H9 (cell line): ENCODE data around the gene PCDHGA3. TPM values are rescaled to one million over a fixed set of nuclear protein-coding genes. Genes with fewer than 3 reads are reported as not detected.

ENCODE experiments used
- DNase-seq: peaks from one replicate; pipeline ENCODE4 v3.0.0-alpha.2; 2017
- H2AFZ ChIP-seq: one replicate; pipeline ENCODE4 v1.6.1; 2013; ENCODE audit warnings: mild to moderate bottlenecking, low read length, control low read depth, moderate library complexity
- H2AK5ac ChIP-seq: 2 replicates; pipeline ENCODE4 v1.6.1; 2013; ENCODE audit warnings: low read length, control low read depth, mixed read lengths; ENCODE audit not compliant: insufficient read length
- H2BK120ac ChIP-seq: one replicate; pipeline ENCODE4 v1.6.1; 2013; ENCODE audit warnings: low read depth, mild to moderate bottlenecking, low read length, control low read depth, inconsistent platforms; ENCODE audit not compliant: poor library complexity, severe bottlenecking
- H2BK12ac ChIP-seq: 2 replicates; pipeline ENCODE4 v1.6.1; 2013; ENCODE audit warnings: low read length, control low read depth, mixed read lengths, low read depth; ENCODE audit not compliant: insufficient read length
- H2BK15ac ChIP-seq: 2 replicates; pipeline ENCODE4 v1.6.1; 2013; ENCODE audit warnings: low read depth, low read length, control low read depth
- H2BK20ac ChIP-seq: one replicate; pipeline ENCODE4 v1.6.1; 2013; ENCODE audit warnings: low read depth, mild to moderate bottlenecking, low read length, control low read depth, inconsistent platforms; ENCODE audit not compliant: poor library complexity, severe bottlenecking
- H2BK5ac ChIP-seq: 2 replicates; pipeline ENCODE4 v1.6.1; 2013; ENCODE audit warnings: low read length, control low read depth, mixed read lengths; ENCODE audit not compliant: insufficient read length
- H3K14ac ChIP-seq: 2 replicates; pipeline ENCODE4 v1.6.1; 2013; ENCODE audit warnings: low read length, control low read depth; ENCODE audit not compliant: insufficient read depth
- H3K18ac ChIP-seq: 2 replicates; pipeline ENCODE4 v1.6.1; 2013; ENCODE audit warnings: low read depth, mild to moderate bottlenecking, mixed read lengths, low read length, control low read depth; ENCODE audit not compliant: insufficient read length
- H3K23ac ChIP-seq: 2 replicates; pipeline ENCODE4 v1.6.1; 2013; ENCODE audit warnings: low read length, control low read depth, mixed read lengths, low read depth; ENCODE audit not compliant: insufficient read length
- H3K23me2 ChIP-seq: 2 replicates; pipeline ENCODE4 v1.6.1; 2013; ENCODE audit warnings: low read depth, mild to moderate bottlenecking, mixed read lengths, low read length, control low read depth; ENCODE audit not compliant: insufficient read length, poor library complexity, severe bottlenecking
- H3K27ac ChIP-seq: 2 replicates; pipeline ENCODE4 v1.5.1; 2013; ENCODE audit warnings: low read length, control low read depth, mixed read lengths, low read depth; ENCODE audit not compliant: insufficient read length
- H3K27me3 ChIP-seq: 2 replicates; pipeline ENCODE4 v1.6.1; 2013; ENCODE audit warnings: low read length, control low read depth, inconsistent platforms; ENCODE audit not compliant: insufficient read depth
- H3K4ac ChIP-seq: 2 replicates; pipeline ENCODE4 v1.6.1; 2013; ENCODE audit warnings: low read depth, mild to moderate bottlenecking, control low read depth, inconsistent platforms, low read length, moderate library complexity
- H3K4me1 ChIP-seq: 2 replicates; pipeline ENCODE4 v1.6.1; 2013; ENCODE audit warnings: low read length, control low read depth, inconsistent platforms; ENCODE audit not compliant: insufficient read depth
- H3K4me2 ChIP-seq: 2 replicates; pipeline ENCODE4 v1.6.1; 2013; ENCODE audit warnings: low read length, control low read depth, mixed read lengths; ENCODE audit not compliant: insufficient read length, insufficient read depth
- H3K56ac ChIP-seq: 2 replicates; pipeline ENCODE4 v1.6.1; 2013; ENCODE audit warnings: low read depth, mild to moderate bottlenecking, mixed read lengths, low read length, control low read depth; ENCODE audit not compliant: insufficient read length
- H3K79me1 ChIP-seq: 2 replicates; pipeline ENCODE4 v1.6.1; 2013; ENCODE audit warnings: low read depth, mild to moderate bottlenecking, moderate library complexity, low read length, control low read depth, inconsistent platforms; ENCODE audit not compliant: insufficient read depth, poor library complexity, severe bottlenecking
- H3K79me2 ChIP-seq: 2 replicates; pipeline ENCODE4 v1.6.1; 2013; ENCODE audit warnings: low read length, control low read depth, inconsistent platforms; ENCODE audit not compliant: insufficient read depth
- H3K9ac ChIP-seq: 2 replicates; pipeline ENCODE4 v1.6.1; 2013; ENCODE audit warnings: low read length, control low read depth, mixed read lengths; ENCODE audit not compliant: insufficient read length; ENCODE audit errors: extremely low read depth
- H3K9me3 ChIP-seq: one replicate; pipeline ENCODE4 v1.6.1; 2013; ENCODE audit warnings: low read depth, low read length, inconsistent platforms; ENCODE audit not compliant: control insufficient read depth
- H3T11ph ChIP-seq: one replicate; pipeline ENCODE4 v1.6.1; 2013; ENCODE audit warnings: mild to moderate bottlenecking, low read length, control low read depth, inconsistent platforms
- H4K20me1 ChIP-seq: one replicate; pipeline ENCODE4 v1.6.1; 2013; ENCODE audit not compliant: control insufficient read depth, insufficient read length, insufficient read depth
- H4K5ac ChIP-seq: 2 replicates; pipeline ENCODE4 v1.6.1; 2013; ENCODE audit warnings: low read depth, mild to moderate bottlenecking, mixed read lengths, low read length, control low read depth; ENCODE audit not compliant: insufficient read length
- H4K8ac ChIP-seq: replicated peaks from 2 replicates; pipeline ENCODE4 v1.6.1; 2013; ENCODE audit warnings: low read length, control low read depth, mixed read lengths, low read depth; ENCODE audit not compliant: insufficient read length
- H4K91ac ChIP-seq: 2 replicates; pipeline ENCODE4 v1.6.1; 2013; ENCODE audit warnings: low read depth, mild to moderate bottlenecking, moderate library complexity, mixed read lengths, low read length, control low read depth; ENCODE audit not compliant: insufficient read length
- H3K27ac Mint-ChIP-seq, 3 experiments: 2 replicates in 2 of 3; 3 replicates in 1 of 3; pipeline ENCODE4 v1.8.0; 2020 to 2021; ENCODE audit warnings: mixed read lengths in 3 of 3, mild to moderate bottlenecking in 1 of 3, moderate library complexity in 1 of 3
- H3K27me3 Mint-ChIP-seq: 2 replicates; pipeline ENCODE4 v1.8.0; 2021; ENCODE audit warnings: low read depth, mild to moderate bottlenecking, moderate library complexity, mixed read lengths
- H3K36me3 Mint-ChIP-seq, 3 experiments: 2 replicates in 2 of 3; 3 replicates in 1 of 3; pipeline ENCODE4 v1.8.0; 2020 to 2021; ENCODE audit warnings: low read depth in 3 of 3, mixed read lengths in 3 of 3; ENCODE audit not compliant: insufficient read depth in 1 of 3
- H3K4me1 Mint-ChIP-seq, 2 experiments: 2 replicates each; pipeline ENCODE4 v1.8.0; 2020; ENCODE audit warnings: mixed read lengths in 2 of 2
- H3K4me3 Mint-ChIP-seq, 2 experiments: 2 replicates in 1 of 2; 3 replicates in 1 of 2; pipeline ENCODE4 v1.8.0; 2020 to 2021; ENCODE audit warnings: mild to moderate bottlenecking in 2 of 2, mixed read lengths in 2 of 2, moderate library complexity in 1 of 2
- H3K9me3 Mint-ChIP-seq, 2 experiments: 2 replicates in 1 of 2; 3 replicates in 1 of 2; pipeline ENCODE4 v1.8.0; 2020; ENCODE audit warnings: mild to moderate bottlenecking in 2 of 2, mixed read lengths in 2 of 2, moderate library complexity in 1 of 2
- CTCF ChIP-seq: fragments of 200-600 bp; sonication (generic); conservative IDR thresholded peaks from 3 replicates; pipeline ENCODE4 v1.8.0; 2021; ENCODE audit warnings: antibody characterized with exemption, mild to moderate bottlenecking
- WGBS: extraction: QIAGEN DNeasy Blood & Tissue Kit; methylation state at CpG from one replicate; pipeline ENCODE4 v1.1.7; 2013; ENCODE audit warnings: missing lambda C conversion rate, low lambda C conversion rate, mixed read lengths; ENCODE audit not compliant: insufficient read length; ENCODE audit errors: extremely low coverage; 5-methylcytosine and 5-hydroxymethylcytosine counted together
- total RNA-seq: library from RNA; stranded (reverse); gene quantifications from 2 replicates; pipeline ENCODE4 v1.2.1, GENCODE V29; 2021

The PCDHGA3 gene
- total RNA-seq, 1 experiment from 2014 or later: 0.94 TPM

DNA sequence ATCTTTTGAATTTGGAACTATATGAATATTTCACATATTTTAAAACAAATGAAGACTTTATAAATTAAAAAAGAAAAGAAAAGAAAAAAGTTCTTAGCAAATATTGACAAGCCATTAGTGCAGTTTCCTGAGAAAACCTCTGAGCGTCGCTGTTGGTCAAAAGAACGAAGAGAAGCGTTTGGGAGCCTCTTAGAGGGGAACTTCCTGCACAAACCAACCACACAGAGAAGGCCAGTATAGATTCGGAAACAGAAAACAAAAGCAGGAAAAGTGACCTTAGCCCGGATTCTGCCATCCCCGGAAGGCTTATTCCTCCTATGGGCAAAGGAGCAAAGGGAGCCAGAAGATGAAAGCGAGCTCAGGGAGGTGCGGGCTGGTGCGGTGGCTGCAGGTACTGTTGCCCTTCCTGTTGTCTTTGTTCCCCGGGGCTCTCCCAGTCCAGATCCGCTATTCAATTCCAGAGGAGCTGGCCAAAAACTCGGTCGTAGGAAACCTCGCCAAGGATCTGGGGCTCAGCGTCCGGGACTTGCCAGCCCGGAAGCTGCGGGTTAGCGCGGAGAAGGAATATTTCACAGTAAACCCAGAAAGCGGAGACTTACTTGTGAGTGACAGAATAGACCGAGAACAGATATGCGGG, 16.3 kb downstream of the PCDHGA3 start, which contains the start of gene PCDHGB2:
Gene PCDHGB2 (plus strand): TSS at position 205 of the 637 bp plus-strand sequence. CDS start 142 bp downstream, at position 347.
- no peaks in the 10 kb centered on the region for H3K79me1 ChIP-seq
- H3K4me2 ChIP-seq: no peak within 1 kb of the TSS
- no peak within 1 kb of the TSS for H2BK5ac ChIP-seq
- H3K27me3 ChIP-seq: no peaks in the 10 kb centered on the region
- H3K27ac ChIP-seq: no peak within 1 kb of the TSS
- H2BK120ac ChIP-seq: no peak within 1 kb of the TSS
- H2BK15ac ChIP-seq: no peak within 1 kb of the TSS
- no peak within 1 kb of the TSS for H3K18ac ChIP-seq
- H3K56ac ChIP-seq: no peak within 1 kb of the TSS
- H2AFZ ChIP-seq: no peak within 1 kb of the TSS
- no peak within 1 kb of the TSS for H3T11ph ChIP-seq
- peak within 1 kb of the TSS in 2 of 3 experiments; percentile 7 to 83; a peak in 2 of 7 replicates for H3K27ac Mint-ChIP-seq
- H3K36me3 Mint-ChIP-seq: peaks cover 40 to 72% (median 63%) of the 10 kb centered on the region in 3 experiments
- no peak within 1 kb of the TSS for H4K91ac ChIP-seq
- no peak within 1 kb of the TSS for H2BK20ac ChIP-seq
- WGBS: no CpG with 5 or more reads among the region's 24 CpGs
- H3K4me1 Mint-ChIP-seq: peaks cover 7 to 15% of the 10 kb centered on the region in 2 experiments; a peak in 3 of 4 replicates
- H4K8ac ChIP-seq: no peak within 1 kb of the TSS
- peak; percentile 75 for TF ChIP-seq CTCF
- no peak within 1 kb of the TSS for H3K9ac ChIP-seq
- H3K79me2 ChIP-seq: no peaks in the 10 kb centered on the region
- H3K23ac ChIP-seq: no peak within 1 kb of the TSS
- H2AK5ac ChIP-seq: no peak within 1 kb of the TSS
- no peak within 1 kb of the TSS for H3K4ac ChIP-seq
- H3K27me3 Mint-ChIP-seq: peaks cover 3% of the 10 kb centered on the region
- H3K14ac ChIP-seq: no peak within 1 kb of the TSS
- H2BK12ac ChIP-seq: no peak within 1 kb of the TSS
- peak within 1 kb of the TSS in 1 of 2 experiments; percentile 53; a peak in 4 of 5 replicates for H3K4me3 Mint-ChIP-seq
- peak; percentile 50 for DNase-seq
- H3K9me3 Mint-ChIP-seq: peaks cover 70 to 71% of the 10 kb centered on the region in 2 experiments
- no peak within 1 kb of the TSS for H4K5ac ChIP-seq
- H3K9me3 ChIP-seq: peaks cover 29% of the 10 kb centered on the region
- no peaks in the 10 kb centered on the region for H4K20me1 ChIP-seq
- H3K4me1 ChIP-seq: no peaks in the 10 kb centered on the region
- H3K23me2 ChIP-seq: no peaks in the 10 kb centered on the region
